ENCODE data around the gene RTN4RL2.

Gene RTN4RL2

DNA sequence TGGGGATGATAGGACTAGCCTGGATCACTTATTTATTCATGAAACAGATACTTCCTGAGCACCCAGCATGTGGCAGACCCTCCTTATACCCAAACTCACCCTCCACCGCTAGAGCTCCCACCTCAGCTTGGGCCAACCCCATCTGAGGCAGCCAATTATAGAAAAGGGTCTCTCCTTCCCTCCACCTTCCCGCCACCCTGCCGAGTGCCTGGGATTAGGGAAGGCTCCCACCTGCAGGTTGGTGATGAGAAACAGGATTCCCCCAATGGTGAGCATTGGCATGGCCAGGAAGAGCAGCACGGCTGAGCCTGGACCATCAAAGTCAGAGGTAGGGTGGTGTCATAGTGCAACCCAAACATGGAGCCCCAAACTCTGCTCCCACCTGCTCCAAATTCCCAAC, 39.3 kb upstream of the RTN4RL2 start:
- TF ChIP-seq, protein P1, sequence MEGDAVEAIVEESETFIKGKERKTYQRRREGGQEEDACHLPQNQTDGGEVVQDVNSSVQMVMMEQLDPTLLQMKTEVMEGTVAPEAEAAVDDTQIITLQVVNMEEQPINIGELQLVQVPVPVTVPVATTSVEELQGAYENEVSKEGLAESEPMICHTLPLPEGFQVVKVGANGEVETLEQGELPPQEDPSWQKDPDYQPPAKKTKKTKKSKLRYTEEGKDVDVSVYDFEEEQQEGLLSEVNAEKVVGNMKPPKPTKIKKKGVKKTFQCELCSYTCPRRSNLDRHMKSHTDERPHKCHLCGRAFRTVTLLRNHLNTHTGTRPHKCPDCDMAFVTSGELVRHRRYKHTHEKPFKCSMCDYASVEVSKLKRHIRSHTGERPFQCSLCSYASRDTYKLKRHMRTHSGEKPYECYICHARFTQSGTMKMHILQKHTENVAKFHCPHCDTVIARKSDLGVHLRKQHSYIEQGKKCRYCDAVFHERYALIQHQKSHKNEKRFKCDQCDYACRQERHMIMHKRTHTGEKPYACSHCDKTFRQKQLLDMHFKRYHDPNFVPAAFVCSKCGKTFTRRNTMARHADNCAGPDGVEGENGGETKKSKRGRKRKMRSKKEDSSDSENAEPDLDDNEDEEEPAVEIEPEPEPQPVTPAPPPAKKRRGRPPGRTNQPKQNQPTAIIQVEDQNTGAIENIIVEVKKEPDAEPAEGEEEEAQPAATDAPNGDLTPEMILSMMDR (conservative IDR thresholded peaks at IDR 0.05; ENCODE audit: low read depth, low read length) = no peak
- no peak for DNase-seq (ENCODE audit: low read depth)
- no peak overlapping the region for H3K4me3 ChIP-seq (ENCODE audit: low read depth, low read length)

DNA sequence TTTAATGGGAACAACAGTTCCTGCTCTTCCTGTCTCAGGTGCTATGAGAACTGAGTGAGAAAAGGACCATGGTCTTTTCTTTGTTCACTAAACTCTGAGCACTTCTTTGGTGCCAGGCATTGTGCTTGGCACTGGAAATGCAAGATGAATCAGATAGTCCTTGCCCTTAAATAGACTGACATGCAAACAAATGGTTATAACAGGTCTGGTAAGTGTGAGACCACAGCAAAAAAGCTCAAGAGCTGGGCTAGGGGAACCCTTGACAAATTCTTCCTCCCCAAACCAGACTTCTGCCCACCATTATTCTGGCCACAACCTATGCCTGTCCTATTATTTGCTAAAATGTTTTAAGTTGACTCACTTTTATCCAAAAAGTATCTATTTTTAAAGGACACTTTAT, 38.5 kb upstream of the RTN4RL2 start:
- TF ChIP-seq, protein P1 (conservative IDR thresholded peaks at IDR 0.05; ENCODE audit: low read depth, low read length) = no peak
- DNase-seq (ENCODE audit: low read depth) = no peak
- no peak overlapping the region for H3K4me3 ChIP-seq (ENCODE audit: low read depth, low read length)

GRCh38 chr11:57422669-57423068, 37.7 kb upstream of the RTN4RL2 start:
- TF ChIP-seq, protein P1 (conservative IDR thresholded peaks at IDR 0.05; ENCODE audit: low read depth, low read length) = no peak

DNA sequence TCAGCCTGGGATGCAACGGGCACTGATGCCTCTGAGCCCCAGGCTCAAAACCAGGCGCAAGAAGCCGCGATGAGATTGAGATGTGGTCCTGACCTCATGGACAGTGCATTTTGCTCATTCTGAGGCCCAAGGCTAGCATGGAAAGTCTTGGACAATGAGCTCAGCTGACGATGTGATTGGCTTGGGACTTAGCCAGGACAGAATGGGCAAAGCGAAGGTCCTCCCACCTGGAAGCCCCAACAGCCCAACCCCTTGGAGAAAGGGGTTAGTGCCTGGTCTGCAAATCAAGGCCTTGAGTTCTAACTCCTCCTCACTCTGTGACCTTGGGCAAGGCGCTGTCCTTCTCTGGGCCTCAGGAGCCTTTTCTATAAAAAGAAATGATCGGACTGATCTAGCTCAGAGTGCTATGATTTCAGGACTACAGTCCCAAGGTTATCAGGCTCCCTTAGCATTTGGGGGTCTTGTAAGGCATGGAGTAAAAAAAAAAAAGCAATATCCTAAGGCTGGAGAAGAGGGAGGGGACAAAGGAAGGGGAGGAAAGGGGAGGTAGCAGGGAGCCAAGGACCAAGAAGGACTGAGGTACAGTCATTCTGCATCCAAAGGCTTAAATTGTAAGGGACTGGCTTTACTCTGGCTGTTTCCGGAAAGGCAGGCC, 36.1 kb upstream of the RTN4RL2 start:
- TF ChIP-seq, protein P1 (conservative IDR thresholded peaks at IDR 0.05; ENCODE audit: low read depth, low read length) = no peak
- no peak for DNase-seq (ENCODE audit: low read depth)

More at GRCh38 chr11:57422669-57423068, 37.7 kb upstream of the RTN4RL2 start:
- H3K4me3 ChIP-seq (ENCODE audit: low read depth, low read length) = no peak overlapping the region
- no peak for DNase-seq (ENCODE audit: low read depth)

GRCh38 chr11:57424792-57425564, 35.4 kb upstream of the RTN4RL2 start:
- no peak overlapping the region for H3K4me3 ChIP-seq (ENCODE audit: low read depth, low read length)
- TF ChIP-seq, protein P1 (conservative IDR thresholded peaks at IDR 0.05; ENCODE audit: low read depth, low read length) = no peak
- peak; percentile 97 for DNase-seq (ENCODE audit: low read depth)

More for the DNA sequence above, 36.1 kb upstream of the RTN4RL2 start:
- no peak overlapping the region for H3K4me3 ChIP-seq (ENCODE audit: low read depth, low read length)

DNA sequence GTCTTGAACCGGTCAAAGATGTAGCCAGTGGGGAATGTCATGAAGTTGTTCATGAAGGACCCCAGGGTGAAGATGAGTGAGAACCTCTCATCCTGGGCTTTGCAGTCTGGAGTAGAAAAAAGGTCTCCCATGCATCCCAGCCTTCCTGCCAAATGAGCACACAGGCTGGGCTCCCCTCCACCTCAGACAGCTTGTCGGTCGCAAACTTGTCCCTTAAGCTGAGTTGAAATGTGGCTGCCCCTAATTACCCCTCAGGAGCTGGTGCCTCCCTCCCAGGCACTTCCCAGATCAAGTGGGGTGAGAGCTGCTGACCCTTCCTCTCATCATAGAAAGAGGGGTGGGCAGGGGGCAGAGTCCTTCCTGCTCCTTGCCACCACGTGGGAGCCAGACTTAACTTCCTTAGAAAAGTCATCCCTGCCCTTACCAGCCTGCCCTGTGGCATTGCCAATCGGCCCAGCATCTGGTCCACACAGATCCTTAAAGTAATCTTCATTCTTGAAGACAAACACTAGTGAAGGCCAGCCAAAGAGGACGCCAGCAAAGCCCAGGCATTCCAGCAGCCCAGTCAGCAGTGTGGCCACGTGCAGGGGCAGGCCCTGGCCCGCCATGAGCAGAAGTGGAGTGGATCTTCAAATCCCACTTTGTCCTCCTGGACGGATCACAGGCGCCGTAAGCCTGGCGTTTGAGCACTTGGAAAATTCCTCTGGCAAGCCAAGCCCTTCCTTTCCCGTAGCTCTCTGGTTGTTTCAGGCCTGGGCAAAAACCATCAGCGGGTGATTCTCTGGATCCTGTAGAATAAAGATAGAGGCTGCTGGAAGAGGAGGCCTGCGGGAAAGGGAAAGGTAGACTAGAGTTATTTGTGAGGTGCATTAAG, 34.5 kb upstream of the RTN4RL2 start:
- no peak overlapping the region for H3K4me3 ChIP-seq (ENCODE audit: low read depth, low read length)
- TF ChIP-seq, protein P1 (conservative IDR thresholded peaks at IDR 0.05; ENCODE audit: low read depth, low read length) = no peak
- DNase-seq (ENCODE audit: low read depth) = no peak
